WI38 (cell line): ENCODE data around the gene HVCN1.
"Not testable (repeated sequence)": the region's sequence is repeated elsewhere in the genome, so short reads cannot be mapped to it uniquely, and the experiment has no call there.

Experiments used
- H3K4me3 ChIP-seq: 2 replicates; pipeline ENCODE4 v1.5.1; 2011; ENCODE audit warnings: low read depth, mild to moderate bottlenecking, control low read depth, low read length
- TF ChIP-seq, protein P1 (sequence below): IDR thresholded peaks from 2 replicates; pipeline ENCODE4 v1.5.1; 2012; ENCODE audit warnings: low read depth, mild to moderate bottlenecking, control low read depth, low read length

The HVCN1 gene

GRCh38 chr12:110728628-110729027 lies 39.7 kb upstream of the HVCN1 start:
- H3K4me3 ChIP-seq, result no peak overlapping the region
- TF ChIP-seq, protein P1, sequence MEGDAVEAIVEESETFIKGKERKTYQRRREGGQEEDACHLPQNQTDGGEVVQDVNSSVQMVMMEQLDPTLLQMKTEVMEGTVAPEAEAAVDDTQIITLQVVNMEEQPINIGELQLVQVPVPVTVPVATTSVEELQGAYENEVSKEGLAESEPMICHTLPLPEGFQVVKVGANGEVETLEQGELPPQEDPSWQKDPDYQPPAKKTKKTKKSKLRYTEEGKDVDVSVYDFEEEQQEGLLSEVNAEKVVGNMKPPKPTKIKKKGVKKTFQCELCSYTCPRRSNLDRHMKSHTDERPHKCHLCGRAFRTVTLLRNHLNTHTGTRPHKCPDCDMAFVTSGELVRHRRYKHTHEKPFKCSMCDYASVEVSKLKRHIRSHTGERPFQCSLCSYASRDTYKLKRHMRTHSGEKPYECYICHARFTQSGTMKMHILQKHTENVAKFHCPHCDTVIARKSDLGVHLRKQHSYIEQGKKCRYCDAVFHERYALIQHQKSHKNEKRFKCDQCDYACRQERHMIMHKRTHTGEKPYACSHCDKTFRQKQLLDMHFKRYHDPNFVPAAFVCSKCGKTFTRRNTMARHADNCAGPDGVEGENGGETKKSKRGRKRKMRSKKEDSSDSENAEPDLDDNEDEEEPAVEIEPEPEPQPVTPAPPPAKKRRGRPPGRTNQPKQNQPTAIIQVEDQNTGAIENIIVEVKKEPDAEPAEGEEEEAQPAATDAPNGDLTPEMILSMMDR, result no peak

DNA sequence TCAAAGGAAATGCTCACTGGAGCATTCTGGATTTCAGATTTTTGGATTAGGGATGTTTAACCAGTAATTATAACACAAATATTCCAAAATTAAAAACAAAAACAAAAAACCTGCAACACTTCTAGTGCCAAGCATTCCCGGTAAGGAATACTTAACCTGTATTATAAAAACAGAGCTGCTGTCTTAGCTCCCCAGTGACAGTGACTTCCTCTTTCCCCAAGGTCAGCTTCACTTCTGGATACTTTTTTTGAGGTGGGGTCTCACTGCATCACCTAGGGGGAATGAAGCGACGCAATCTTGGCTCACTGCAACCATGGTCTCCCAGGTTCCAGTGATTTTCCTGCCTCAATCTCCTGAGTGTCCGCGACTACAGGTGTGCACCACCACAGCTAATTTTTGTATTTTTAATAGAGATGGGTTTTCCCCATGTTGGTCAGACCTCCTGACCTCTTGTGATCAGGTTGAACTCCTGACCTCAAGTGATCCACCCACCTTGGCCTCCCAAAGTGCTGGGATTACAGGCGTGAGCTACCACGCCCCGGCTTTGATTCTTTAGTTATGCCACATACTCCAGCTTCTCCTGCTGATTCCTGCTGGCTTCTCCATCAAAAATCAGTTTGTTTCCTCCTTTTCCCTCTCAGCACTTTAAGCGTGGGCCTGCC lies 37.9 kb upstream of the HVCN1 start:
- TF ChIP-seq, protein P1, result no peak
- no peak overlapping the region for H3K4me3 ChIP-seq

DNA sequence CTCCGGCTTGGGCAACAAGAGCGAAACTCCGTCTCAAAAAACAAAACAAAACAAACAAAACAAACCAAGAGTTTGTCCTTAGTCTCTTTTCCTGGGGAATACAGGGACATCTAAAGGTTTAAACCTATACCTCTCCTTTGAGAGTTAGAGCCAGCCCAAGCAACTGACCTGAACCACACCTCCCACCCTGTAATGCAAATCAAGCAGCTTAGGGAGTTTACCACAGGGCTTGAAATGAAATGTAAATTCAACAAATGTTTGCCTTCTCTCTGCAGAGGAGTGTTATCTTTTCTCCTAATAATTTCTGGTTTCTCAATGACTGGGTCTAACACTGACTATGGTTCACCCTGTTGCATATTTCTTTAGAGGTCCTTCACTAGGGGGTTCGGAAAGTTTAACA lies 37.1 kb upstream of the HVCN1 start:
- TF ChIP-seq, protein P1, result no peak
- H3K4me3 ChIP-seq, result no peak overlapping the region

DNA sequence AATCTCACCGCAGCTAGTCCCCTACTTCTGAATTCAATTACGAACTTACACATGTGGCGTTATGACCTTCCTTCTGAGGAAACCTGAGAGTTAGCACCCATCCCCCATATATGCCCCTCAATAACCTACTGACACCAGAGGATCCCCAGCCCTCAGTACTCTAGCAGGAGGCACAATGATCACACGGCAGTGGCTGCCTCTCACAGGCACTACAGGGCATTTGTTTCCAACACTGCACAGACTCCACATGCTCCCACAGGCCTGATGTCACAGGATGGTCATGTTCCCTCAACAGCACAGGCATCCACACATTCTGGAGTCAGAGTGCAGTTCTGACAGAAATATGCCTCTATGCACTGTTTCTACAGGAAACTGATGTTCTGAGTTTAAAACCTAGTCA lies 36.4 kb upstream of the HVCN1 start:
- TF ChIP-seq, protein P1, result no peak
- H3K4me3 ChIP-seq, result no peak overlapping the region

GRCh38 chr12:110722892-110723291 lies 34.0 kb upstream of the HVCN1 start:
- H3K4me3 ChIP-seq, result not testable (repeated sequence)

DNA sequence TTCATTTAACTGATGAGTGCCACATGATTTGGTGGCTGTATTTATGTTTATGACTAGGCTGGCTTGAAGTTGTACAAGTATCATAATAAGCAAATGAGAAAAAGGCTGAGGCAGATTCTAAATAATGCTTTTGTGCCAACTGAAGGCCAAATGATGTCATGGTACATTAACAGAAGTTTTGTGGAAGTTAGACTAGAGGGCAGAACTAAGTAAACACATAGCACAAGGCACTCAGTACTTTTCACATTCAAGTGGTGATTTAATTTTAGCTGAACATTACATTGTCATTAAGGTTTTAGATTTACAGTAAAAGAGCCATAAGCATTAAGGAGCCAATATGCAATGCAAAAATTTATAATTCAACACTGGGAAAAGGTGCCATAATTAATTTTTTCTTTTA lies 32.7 kb upstream of the HVCN1 start:
- TF ChIP-seq, protein P1, result no peak
- no peak overlapping the region for H3K4me3 ChIP-seq

DNA sequence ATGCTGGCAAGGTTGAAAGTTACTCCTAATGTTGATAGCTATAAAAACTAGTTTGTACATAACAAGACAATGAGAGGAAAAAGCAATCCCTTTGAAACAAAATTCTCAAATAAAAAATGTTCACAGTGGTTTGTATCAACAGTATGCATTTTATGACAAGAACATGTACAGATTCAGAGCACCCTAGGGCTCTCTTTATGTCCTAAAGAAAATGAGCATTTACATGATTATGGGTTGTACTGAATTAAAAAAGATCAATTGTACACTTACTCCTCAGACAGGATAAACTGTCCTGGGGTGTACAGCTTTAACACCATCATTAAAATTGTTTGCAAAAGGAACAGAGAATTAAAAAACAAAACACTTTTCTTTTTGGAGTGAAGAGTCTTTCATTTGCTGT lies 31.6 kb upstream of the HVCN1 start:
- no peak overlapping the region for H3K4me3 ChIP-seq
- TF ChIP-seq, protein P1, result no peak
